ENCODE results near the gene S1PR4. TPM values are rescaled to one million over a fixed set of nuclear protein-coding genes. Genes with fewer than 3 reads are reported as not detected.

Gene S1PR4
- total and polyA plus RNA-seq, 2 of the 8 experiments (the other 6 are each of a cell fraction or from before 2014, with no cell fraction given) = not detected

DNA sequence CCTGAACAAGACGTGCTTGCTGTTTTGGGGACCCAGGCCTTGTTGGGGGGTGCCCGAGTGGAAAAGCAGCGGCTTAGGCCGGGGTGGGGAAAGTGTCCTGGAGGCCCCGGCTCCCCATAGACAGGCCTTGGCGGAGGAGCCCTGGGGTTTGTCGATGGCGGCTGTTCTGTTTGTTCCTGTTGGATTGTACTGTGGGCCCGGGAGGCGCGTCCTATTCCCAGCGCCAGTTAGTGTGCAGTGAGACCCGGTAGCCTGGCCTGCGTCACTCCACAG lies 18.3 kb downstream of the S1PR4 start:
- ChIA-PET CTCF (ENCODE audit: partially characterized antibody) (no interaction called here), POLR2A (ENCODE audit: partially characterized antibody) (interaction anchor here (0.8 kb wide), 1 partner anchor 15 kb away, joined by 3 read pairs; no protein-coding TSS in a partner anchor)
- FAIRE-seq (no peak), DNase-seq (ENCODE audit: low read depth in 1 of 2, low spot score in 2 of 2) (no peak)
- Histone ChIP-seq H3K18ac (ENCODE audit: extremely low read depth, low read length) (no peak overlapping the region), H4K8ac (ENCODE audit: extremely low read depth, insufficient read depth, low read length) (no peak overlapping the region), H3K9ac (replicated peaks in 1 of 4; ENCODE audit: extremely low read depth in 1 of 4, low read depth in 3 of 4, low read length in 3 of 4) (no peak overlapping the region), H3K4me3 (ENCODE audit: extremely low read depth in 1 of 4, insufficient read depth in 2 of 4, low read depth in 3 of 4, low read length in 4 of 4) (no peak overlapping the region), H2BK5ac (ENCODE audit: low read depth, low read length) (no peak overlapping the region), H4K91ac (replicated peaks; ENCODE audit: insufficient read length, low read length) (no peak overlapping the region), H3K4me2 (ENCODE audit: insufficient read depth in 1 of 2, low read depth in 2 of 2, low read length in 2 of 2) (no peak overlapping the region), H4K20me1 (replicated peaks in 1 of 2; ENCODE audit: control insufficient read depth in 1 of 2, insufficient read depth in 2 of 2, low read length in 2 of 2) (peaks cover 10 to 11% of the 10 kb centered on the region in 2 experiments), H3K27ac (ENCODE audit: low read depth, low read length) (no peak overlapping the region), H3K4me1 (replicated peaks in 1 of 4; ENCODE audit: control insufficient read depth in 3 of 4, insufficient read depth in 4 of 4, low read length in 3 of 4) (no peaks in the 10 kb centered on the region), H3K27me3 (replicated peaks in 1 of 4; ENCODE audit: control insufficient read depth in 3 of 4, extremely low read depth in 1 of 4, insufficient read depth in 3 of 4, low read length in 3 of 4) (no peaks in the 10 kb centered on the region), H3K4ac (replicated peaks; ENCODE audit: insufficient read length, low read depth, low read length) (no peak overlapping the region), H3K56ac (replicated peaks; ENCODE audit: insufficient read length, low read depth, low read length) (no peak overlapping the region), H4K5ac (ENCODE audit: insufficient read length, low read depth, low read length) (no peak overlapping the region), H3K23ac (ENCODE audit: insufficient read length) (no peak overlapping the region), H3K14ac (ENCODE audit: insufficient read length) (no peak overlapping the region), H3K9me3 (ENCODE audit: insufficient read depth in 2 of 2, low read depth in 1 of 2, low read length in 1 of 2) (no peaks in the 10 kb centered on the region), H2BK20ac (ENCODE audit: low read length) (no peak overlapping the region), H3K23me2 (ENCODE audit: low read depth, low read length) (no peaks in the 10 kb centered on the region), H2BK12ac (ENCODE audit: low read depth, low read length) (no peak overlapping the region), H2AK5ac (ENCODE audit: low read depth, low read length) (no peak overlapping the region), H2AFZ (ENCODE audit: low read length) (no peak overlapping the region), H3K36me3 (ENCODE audit: control insufficient read depth in 2 of 4, insufficient read depth in 4 of 4, low read length in 3 of 4) (peaks cover 2 to 24% (median 6%) of the 10 kb centered on the region in 4 experiments; a peak in 4 of 8 replicates), H2BK15ac (ENCODE audit: low read length) (no peak overlapping the region), H2BK120ac (replicated peaks; ENCODE audit: low read depth, low read length) (no peak overlapping the region), H3K79me2 (ENCODE audit: control insufficient read depth in 1 of 2, insufficient read depth in 2 of 2, low read length in 2 of 2) (peaks cover 0 to 6% of the 10 kb centered on the region in 2 experiments; a peak in 2 of 4 replicates), H3K79me1 (ENCODE audit: low read depth, low read length) (peaks cover 6% of the 10 kb centered on the region; the same call in 1 of the 2 replicates)
- WGBS, 2 experiments (ENCODE audit: extremely low coverage in 1 of 2, insufficient coverage in 1 of 2, insufficient read length in 1 of 2, insufficient replicate concordance in 2 of 2, low coverage in 1 of 2, low lambda C conversion rate in 2 of 2, missing lambda C conversion rate in 1 of 2) = 97% methylated on average over 14 of the region's 14 CpGs; no CpG with 5 or more reads in 1 of the 2 experiments
- no peak for TF ChIP-seq BCL11A (IDR thresholded peaks at IDR 0.05; ENCODE audit: low read depth in 2 of 2, low read length in 2 of 2)
- no peak for TF ChIP-seq NRF1 (IDR thresholded peaks at IDR 0.05; ENCODE audit: low read depth, low read length)
- no peak for TF ChIP-seq TCF12 (IDR thresholded peaks at IDR 0.05; ENCODE audit: low read depth, low read length)
- no peak for TF ChIP-seq JUND (IDR thresholded peaks at IDR 0.05; ENCODE audit: low read length)
- no peak for TF ChIP-seq CREB1 (IDR thresholded peaks at IDR 0.05)
- no peak for TF ChIP-seq SUZ12 (IDR thresholded peaks at IDR 0.05; ENCODE audit: low read length)
- no peak for TF ChIP-seq BRCA1 (IDR thresholded peaks at IDR 0.05; ENCODE audit: low read depth, low read length)
- TF ChIP-seq RXRA (IDR thresholded peaks at IDR 0.05; ENCODE audit: insufficient read depth, low read depth, low read length) = no peak
- TF ChIP-seq, protein P1, sequence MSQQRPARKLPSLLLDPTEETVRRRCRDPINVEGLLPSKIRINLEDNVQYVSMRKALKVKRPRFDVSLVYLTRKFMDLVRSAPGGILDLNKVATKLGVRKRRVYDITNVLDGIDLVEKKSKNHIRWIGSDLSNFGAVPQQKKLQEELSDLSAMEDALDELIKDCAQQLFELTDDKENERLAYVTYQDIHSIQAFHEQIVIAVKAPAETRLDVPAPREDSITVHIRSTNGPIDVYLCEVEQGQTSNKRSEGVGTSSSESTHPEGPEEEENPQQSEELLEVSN (IDR thresholded peaks at IDR 0.05) = no peak
- TF ChIP-seq KDM1A (IDR thresholded peaks at IDR 0.05; ENCODE audit: borderline replicate concordance, low read length) = no peak
- no peak for TF ChIP-seq CTCF (IDR thresholded peaks at IDR 0.05; ENCODE audit: control extremely low read depth in 1 of 3, insufficient read depth in 1 of 3, low read depth in 1 of 3, low read length in 3 of 3)
- TF ChIP-seq RFX5 (IDR thresholded peaks at IDR 0.05; ENCODE audit: borderline replicate concordance, low read depth, low read length) = no peak
